HG02981 (cell line): ENCODE results near the gene PAF1.

Experiments used
- ATAC-seq: cut with Tn5 transposase; IDR thresholded peaks from one replicate; pipeline ENCODE4 v1.9.1; 2021; ENCODE audit warnings: mild to moderate bottlenecking, moderate library complexity; ENCODE audit not compliant: unreplicated experiment

The PAF1 gene

GRCh38 chr19:39406656-39407409, 15.9 kb upstream of the PAF1 start, which contains the start of gene ZFP36:
Gene ZFP36 (plus strand): TSS chr19:39406847. CDS start chr19:39406905, 58 bp downstream.
- peak; percentile 16 for ATAC-seq

DNA sequence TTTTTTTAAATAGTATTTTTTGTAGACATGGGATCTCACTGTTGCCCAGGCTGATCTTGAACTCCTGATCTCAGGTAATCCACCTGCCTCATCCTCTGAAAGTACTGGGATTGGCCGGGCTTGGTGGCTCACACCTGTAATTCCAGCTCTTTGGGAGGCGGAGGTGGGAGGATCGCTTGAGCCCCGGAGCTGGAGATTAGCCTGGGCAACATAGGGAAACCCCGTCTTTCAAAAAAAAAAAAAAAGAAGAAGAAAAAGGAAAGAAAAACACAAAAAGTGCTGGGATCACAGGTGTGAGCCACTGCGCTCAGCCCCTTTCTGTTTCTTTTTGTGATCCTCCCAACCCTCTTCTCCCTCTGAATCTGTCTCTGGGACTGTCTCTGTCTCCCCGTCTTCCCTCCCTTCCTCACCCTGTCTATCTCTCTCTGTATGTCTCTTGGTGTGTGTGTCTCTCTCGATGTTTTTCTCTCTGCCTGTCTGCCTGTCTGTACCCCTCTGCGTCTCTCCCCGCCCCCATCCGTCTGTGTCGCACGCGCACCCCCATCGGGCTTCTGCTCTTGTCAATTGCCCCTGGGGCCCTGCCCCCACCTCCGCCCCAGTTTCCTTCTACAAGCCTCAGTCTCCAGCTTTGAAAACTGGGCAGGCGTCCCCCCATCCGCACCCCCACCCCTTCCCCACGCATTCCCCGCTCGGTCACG, 15.2 kb upstream of the PAF1 start:
- ATAC-seq: no peak

- ATAC-seq: no peak
These were observed 14.5 kb upstream of the PAF1 start for GRCh38 chr19:39405261-39405957.

DNA sequence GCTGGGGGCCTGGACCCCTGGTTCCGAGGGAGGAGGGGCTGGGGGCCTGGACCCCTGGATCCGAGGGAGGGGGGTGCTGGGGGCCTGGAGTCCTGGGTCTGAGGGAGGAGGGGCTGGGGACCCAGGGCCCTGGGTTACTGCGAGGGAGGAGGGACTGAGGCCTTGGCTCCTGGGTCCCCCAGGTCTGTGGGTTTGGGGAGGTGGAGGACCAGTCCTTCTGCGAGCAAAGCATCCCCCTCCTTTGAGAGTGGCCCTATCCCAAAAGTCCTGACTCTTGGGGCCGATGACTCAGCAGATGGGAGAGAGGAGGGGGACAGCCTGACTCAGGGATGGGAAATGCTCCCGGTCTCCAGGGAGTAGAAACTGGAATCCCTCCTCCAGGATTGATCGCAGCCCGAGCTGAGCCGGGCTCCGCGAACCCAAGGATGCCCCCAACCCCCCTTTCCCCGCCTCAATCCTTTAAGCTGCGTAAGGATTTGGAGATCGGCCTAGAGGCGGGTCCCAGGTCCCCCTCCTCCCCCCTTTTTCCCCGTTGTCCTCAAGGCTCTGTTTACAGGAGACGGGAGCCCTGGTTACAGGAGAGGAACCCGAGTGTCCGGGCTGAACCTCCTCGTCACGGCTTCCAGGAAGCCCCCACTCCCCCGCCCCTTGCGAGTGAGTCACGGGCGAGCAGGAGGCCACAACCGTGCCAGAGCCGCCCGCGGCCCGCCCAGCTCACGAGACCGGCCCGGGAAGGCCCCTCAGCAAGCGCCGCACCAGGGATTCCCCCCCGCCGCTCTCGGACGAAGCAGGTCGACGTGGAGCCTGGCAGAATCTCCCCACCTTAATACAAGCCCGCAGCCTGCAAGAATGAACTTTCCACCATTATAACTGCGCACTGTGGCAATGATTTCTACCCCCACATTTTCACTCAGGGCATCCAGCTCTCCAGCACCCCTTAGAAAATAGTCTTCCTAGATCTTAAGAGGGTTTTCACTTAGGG, 12.7 kb upstream of the PAF1 start:
- peak; percentile 25 for ATAC-seq

GRCh38 chr19:39402346-39403300, 11.7 kb upstream of the PAF1 start:
- no peak for ATAC-seq

GRCh38 chr19:39401549-39402345, 10.8 kb upstream of the PAF1 start:
- no peak for ATAC-seq

DNA sequence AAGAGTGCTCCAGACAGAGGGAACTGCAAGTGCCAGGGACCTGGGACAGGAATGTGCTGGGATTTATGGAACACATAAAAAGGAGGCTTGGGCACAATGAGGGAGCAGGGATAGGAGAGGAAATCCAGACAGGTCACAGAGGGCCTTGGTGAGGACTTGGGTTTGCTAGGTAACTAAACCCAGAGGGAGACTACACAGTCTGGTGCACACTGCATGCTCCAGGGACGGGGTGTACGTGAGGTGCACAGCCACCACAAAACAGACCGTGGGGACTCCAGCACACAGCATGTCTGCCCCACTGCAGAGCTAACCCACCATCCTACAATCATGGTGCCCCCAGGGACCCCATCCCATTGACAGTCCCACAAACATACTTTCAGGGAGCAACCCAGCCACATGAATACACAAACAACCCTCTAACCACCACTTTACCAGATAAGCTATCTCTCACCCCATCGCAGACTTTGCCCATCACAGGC, 10.2 kb upstream of the PAF1 start:
- no peak for ATAC-seq

DNA sequence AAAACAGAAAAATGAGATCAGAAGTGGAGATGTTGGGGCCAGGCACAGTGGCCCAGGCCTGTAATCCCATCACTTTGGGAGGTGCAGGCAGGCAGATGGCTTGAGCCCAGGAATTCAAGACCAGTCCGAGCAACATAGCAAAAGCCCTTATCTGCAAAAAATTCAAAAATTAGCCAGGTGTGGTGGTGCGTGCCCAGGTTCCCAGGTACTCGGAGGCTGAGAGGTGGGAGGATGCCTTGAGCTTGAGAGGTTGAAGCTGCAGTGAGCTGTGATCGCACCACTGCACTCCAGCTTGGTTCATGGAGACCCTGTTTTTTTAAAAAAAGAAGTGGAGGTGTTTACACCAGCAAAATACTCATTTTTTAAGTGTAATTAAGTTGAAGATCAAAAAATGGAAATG, 9.2 kb upstream of the PAF1 start:
- no peak for ATAC-seq

DNA sequence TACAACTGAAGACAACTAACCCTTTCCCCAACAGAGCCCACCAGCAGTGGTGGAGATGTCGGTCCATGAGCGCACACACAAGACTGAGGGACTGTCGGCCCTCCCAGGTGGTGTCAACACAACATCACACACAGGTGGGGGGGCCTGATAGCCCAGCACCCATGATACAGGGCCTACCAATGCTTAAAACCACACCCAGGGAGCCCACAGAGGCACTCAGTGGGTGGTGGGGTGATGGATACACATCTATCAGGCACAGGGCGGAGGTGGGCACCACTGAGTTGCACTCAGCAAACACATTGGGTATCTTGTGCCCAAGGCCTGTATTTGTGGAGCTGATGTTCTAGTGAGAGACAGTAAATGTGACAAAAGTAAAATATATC, 8.8 kb upstream of the PAF1 start:
- ATAC-seq: no peak

DNA sequence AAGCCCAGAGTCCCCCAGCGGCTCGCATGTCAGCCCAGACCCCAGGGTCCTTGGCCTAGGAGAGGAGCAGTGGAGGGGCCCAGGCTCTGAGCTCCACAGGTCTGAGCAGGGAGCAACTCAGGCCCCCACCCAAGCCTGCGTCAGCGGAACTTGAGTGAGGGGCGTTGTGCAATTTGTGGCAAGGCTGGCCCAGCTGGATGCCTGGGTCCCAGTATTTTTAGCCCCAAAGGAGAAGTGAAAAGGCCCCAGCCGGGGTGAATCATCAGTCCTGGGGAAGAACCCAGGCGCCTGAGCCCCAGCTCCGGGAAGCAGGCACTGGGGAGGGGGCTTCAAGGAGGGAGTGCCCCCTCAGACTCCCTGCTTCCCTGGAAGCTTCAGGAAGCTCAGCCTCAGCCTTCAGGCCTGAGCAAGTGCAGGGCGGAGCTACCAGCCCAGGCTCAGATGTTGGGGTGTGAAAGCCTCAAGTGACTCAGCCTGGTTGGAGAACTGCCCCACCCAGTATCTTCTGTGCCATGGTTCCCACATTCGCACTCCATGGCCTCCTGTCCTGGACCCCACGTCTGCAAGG, 7.5 kb upstream of the PAF1 start:
- no peak for ATAC-seq

GRCh38 chr19:39397360-39398296, 6.7 kb upstream of the PAF1 start:
- peak; percentile 39 for ATAC-seq

DNA sequence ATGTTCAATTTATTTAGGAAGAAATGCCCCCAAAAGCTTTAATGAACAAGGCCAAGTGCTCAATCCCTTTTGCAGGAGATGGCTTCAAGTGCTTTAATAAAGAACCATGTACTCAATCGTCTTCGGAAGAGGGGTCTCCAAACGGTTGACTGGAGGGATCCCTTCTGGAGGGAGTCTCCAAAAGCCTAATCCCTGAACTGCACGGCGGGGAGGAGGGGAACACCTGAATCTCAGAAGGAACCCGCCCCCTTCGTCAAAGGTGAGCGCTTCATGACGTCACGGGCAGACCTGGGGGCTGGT, 505 bp downstream of the PAF1 start:
- ATAC-seq: no peak

DNA sequence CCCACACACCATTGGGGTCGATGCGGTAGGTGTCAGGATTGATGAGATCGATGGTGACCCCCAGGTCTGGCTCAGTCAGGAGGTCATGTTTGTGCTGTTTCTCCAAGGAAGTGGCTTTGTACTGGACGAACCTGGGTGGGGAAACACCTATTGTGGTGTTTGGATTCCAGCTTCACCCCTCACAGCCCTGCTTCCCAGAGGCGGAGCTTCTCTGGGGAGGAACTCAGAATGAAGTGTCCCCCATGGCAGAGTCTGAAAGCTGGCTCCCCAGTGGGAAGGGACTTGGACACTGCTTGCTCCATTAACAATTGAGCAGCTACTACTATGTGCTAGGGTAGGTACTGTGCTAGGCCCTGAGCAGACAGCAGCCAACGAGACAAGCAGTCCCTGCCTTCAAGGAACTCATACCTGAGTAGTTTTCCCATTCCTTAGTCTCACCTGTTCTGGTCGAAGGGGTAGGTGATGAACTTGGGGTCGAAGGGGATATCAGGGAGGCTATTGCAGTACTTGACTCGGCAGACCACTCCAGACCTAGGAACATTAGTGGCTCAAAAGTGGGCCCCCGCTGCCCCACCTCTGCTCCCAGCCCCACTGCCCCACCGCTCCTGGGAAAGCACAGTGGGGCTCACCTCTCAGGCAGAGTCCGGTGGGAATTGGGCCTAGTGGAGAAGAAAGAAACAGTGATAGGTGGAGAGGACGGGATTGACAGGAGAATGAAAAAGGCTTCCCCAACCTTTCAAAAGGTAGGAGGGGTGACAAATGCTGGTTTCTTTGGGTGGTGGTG, 1.1 kb downstream of the PAF1 start:
- no peak for ATAC-seq

DNA sequence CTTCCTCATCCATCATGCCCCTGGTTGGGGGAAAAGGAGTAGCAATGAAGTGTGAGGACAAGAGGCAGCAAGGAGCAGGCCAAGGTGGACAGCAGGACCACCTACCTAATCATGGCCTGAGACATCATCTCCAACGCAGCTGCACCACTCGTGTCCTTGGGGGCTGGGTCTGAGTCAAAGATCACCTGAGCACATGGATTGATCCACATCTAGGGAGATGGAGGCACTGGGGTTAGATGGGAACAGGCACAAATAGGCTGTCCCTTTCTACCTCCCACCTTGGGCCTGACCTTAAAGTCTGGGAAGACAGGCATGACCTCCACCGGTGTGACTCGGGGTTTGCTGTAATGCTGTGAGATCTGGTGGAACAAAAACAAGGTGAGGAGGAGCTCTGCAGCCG, 2.2 kb downstream of the PAF1 start:
- no peak for ATAC-seq

DNA sequence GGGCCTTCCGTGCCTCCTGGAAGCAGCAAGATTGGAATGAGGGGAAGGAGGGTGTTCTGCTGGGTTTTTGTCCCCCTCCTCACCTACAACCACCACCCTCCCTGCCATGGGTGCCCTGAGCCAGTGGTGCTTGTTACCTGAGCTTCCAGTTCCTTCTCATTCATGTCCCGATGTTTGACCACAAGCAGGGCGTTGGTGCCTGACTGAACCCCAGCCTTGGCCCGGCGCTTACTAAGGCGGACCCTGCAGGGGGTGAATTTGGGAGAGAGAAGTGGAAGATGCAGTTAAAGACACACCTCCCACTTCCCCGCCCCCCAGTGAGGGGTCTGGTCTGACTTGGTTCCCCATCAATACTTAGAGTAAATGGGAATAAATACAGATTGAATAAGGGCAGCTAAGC, 4.3 kb downstream of the PAF1 start:
- no peak for ATAC-seq

DNA sequence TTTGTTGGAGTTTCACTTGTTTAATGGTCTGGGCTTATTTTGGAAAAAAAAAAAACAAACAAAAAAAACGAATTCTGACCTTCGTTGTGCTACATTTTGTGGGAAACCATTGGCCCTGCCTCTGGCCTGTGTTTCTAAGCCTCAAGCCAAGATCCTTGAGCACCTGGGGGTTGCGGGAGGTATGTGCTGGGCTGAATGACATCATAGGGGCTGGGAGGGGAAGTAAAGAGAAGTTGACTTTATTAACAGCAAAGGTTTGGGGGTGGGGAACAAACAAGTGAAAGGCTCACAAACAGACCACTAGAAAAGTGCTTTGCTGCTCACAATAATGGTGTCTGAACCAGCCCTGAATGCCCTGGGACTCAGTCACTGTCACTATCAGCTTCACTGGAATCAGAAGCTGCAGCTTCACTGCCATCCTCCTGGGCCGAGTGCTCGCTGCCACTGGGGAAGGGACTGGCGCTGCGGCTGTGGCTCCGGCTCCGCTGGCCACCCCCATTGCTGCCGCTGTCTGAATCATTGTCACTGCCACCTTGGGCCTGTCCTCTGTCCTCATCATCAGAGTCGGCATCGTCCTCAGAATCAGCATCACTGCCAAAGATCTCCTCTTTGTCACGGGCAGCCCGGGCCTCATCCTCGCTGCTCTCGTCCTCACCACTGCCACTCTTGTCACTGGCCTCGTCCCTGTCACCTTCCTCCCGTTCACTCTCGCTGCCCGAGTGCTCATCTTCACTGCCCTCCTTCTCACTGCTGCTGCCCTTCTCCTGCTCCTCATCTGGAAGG, 5.1 kb downstream of the PAF1 start:
- no peak for ATAC-seq
